ES-I3 (cell line): ENCODE measurements around the gene COPS7A.
A peak's percentile ranks its signal among the peaks of the same experiment; 100 is the strongest.

Experiments
- H3K36me3 ChIP-seq: 2 replicates; pipeline ENCODE4 v1.6.1; 2013; ENCODE audit warnings: mild to moderate bottlenecking, low read length, control low read depth, moderate library complexity; ENCODE audit not compliant: insufficient read depth
- H3K4me1 ChIP-seq: 2 replicates; pipeline ENCODE4 v1.6.1; 2013; ENCODE audit warnings: mild to moderate bottlenecking, control low read depth, low read length; ENCODE audit not compliant: insufficient read depth
- H3K9ac ChIP-seq: 2 replicates; pipeline ENCODE4 v1.6.1; 2013; ENCODE audit warnings: low read depth, mild to moderate bottlenecking, low read length, moderate library complexity
- H3K9me3 ChIP-seq: 2 replicates; pipeline ENCODE4 v1.6.1; 2013; ENCODE audit warnings: mild to moderate bottlenecking, low read length, moderate library complexity; ENCODE audit not compliant: control insufficient read depth, insufficient read depth

The COPS7A gene

GRCh38 chr12:6752167-6752920 is 28.5 kb downstream of the COPS7A start:
- Histone ChIP-seq H3K36me3 (peaks cover 30% of the 10 kb centered on the region), H3K9me3 (no peaks in the 10 kb centered on the region), H3K4me1 (peaks cover 14% of the 10 kb centered on the region), H3K9ac (peak overlapping the region; percentile 96)

- H3K36me3 ChIP-seq: peaks cover 28% of the 10 kb centered on the region
- H3K9me3 ChIP-seq: no peaks in the 10 kb centered on the region
- H3K9ac ChIP-seq: peak within 1 kb of the TSS; percentile 96
- peaks cover 16% of the 10 kb centered on the region for H3K4me1 ChIP-seq
Measured at GRCh38 chr12:6752921-6753771, 29.3 kb downstream of the COPS7A start, which contains the start of gene MLF2. MLF2 (minus strand) TSS chr12:6753141; CDS start chr12:6752334, 807 bp downstream.

- no peak overlapping the region for H3K9ac ChIP-seq
- H3K36me3 ChIP-seq: peaks cover 23% of the 10 kb centered on the region
- H3K9me3 ChIP-seq: no peaks in the 10 kb centered on the region
- peaks cover 19% of the 10 kb centered on the region for H3K4me1 ChIP-seq
Measured at GRCh38 chr12:6753772-6754356, 30.0 kb downstream of the COPS7A start.

GRCh38 chr12:6754411-6754810 is 30.6 kb downstream of the COPS7A start:
- Histone ChIP-seq H3K9ac (no peak overlapping the region), H3K9me3 (no peaks in the 10 kb centered on the region), H3K4me1 (peaks cover 20% of the 10 kb centered on the region), H3K36me3 (peaks cover 20% of the 10 kb centered on the region)

DNA sequence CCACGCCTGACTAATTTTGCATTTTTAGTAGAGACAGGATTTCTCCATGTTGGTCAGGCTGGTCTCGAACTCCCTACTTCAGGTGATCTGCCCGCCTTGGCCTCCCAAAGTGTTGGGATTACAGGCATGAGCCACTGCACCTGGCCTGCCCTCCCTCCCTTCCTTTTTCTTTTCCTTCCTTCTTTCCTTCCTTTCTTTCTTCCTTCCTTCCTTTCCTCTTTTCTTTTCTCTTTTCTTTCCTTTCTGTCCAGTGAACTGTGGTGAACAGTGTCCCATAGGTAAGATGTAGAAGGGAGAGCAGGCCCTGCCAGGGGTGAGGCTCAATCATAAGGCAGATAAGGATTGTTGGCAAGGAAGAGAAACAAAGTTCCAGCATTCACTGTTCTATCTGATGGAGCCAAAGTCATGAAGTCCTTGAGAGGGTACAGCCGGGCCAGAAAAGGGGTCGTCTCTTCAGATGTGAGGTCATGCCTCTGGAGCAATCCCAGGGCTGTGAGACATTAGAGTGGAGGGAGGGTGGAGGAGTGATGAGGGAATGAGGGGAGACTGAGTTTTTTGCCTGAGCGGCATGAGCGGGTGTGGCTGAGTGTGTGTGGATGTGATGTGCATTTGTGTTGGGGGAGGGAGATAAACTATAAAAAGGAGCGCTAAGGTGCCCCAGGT is 33.3 kb downstream of the COPS7A start:
- peaks cover 15% of the 10 kb centered on the region for H3K4me1 ChIP-seq
- H3K36me3 ChIP-seq: no peaks in the 10 kb centered on the region
- H3K9me3 ChIP-seq: no peaks in the 10 kb centered on the region
- no peak overlapping the region for H3K9ac ChIP-seq

- Histone ChIP-seq H3K9ac (no peak overlapping the region), H3K9me3 (no peaks in the 10 kb centered on the region), H3K4me1 (peaks cover 20% of the 10 kb centered on the region), H3K36me3 (no peaks in the 10 kb centered on the region)
Measured at GRCh38 chr12:6758506-6759095, 34.8 kb downstream of the COPS7A start.

GRCh38 chr12:6759741-6760140 is 35.9 kb downstream of the COPS7A start:
- peaks cover 17% of the 10 kb centered on the region for H3K4me1 ChIP-seq
- no peaks in the 10 kb centered on the region for H3K36me3 ChIP-seq
- H3K9ac ChIP-seq: no peak overlapping the region
- H3K9me3 ChIP-seq: no peaks in the 10 kb centered on the region

DNA sequence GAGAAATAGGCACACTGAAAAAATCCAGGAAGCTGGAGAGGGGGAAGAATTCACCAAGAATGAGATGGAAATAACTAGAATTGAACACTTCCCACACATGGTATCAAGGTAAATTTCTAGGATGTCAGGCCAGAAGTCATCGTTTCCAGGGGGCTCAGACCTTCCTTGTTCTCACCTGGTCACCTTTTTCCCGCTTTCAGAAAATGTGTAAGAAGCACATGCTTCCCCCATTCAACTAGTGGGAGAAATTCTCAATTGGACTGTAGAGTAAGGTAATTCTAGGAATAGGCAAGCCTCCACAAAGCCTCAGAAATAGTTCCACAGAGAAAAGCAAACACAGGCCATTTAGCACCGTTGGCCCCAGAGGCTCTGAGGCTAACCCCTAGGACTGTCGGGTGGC is 39.5 kb downstream of the COPS7A start:
- H3K4me1 ChIP-seq: peaks cover 21% of the 10 kb centered on the region
- no peaks in the 10 kb centered on the region for H3K36me3 ChIP-seq
- peak overlapping the region; percentile 36 for H3K9ac ChIP-seq
- H3K9me3 ChIP-seq: no peaks in the 10 kb centered on the region

- peaks cover 22% of the 10 kb centered on the region for H3K4me1 ChIP-seq
- H3K9me3 ChIP-seq: no peaks in the 10 kb centered on the region
- H3K9ac ChIP-seq: peak overlapping the region; percentile 36
- no peaks in the 10 kb centered on the region for H3K36me3 ChIP-seq
Measured at GRCh38 chr12:6764011-6764828, 40.4 kb downstream of the COPS7A start.

DNA sequence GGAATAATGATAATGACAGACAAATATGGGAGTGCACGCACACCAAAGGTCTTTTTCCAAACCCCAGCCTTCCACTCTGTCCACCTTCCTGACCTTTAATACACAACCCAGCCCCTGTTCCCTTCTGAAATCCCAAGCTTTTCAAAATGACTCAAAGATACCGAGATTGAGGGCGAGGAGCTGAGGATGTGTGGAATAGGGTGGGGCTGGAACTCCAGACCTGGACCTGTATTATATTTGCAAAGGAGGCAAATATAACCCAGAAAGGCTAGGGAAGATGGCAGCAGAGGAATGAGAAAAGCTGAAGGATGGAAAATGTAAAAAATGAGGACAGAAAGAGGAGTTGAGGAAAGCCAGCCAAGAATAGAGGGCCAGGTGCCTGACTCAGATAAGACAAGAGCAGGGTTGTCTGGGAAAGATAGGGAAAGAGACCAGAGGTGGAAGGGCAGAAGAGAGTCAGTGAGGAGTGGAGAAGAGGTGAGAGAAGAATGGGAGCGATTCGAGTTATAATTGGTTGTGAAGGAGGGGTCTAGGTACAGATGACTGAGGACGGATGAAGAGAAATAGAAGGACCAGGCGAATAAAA is 41.3 kb downstream of the COPS7A start:
- H3K4me1 ChIP-seq: peaks cover 25% of the 10 kb centered on the region
- no peaks in the 10 kb centered on the region for H3K36me3 ChIP-seq
- H3K9ac ChIP-seq: peak overlapping the region; percentile 83
- H3K9me3 ChIP-seq: no peaks in the 10 kb centered on the region

DNA sequence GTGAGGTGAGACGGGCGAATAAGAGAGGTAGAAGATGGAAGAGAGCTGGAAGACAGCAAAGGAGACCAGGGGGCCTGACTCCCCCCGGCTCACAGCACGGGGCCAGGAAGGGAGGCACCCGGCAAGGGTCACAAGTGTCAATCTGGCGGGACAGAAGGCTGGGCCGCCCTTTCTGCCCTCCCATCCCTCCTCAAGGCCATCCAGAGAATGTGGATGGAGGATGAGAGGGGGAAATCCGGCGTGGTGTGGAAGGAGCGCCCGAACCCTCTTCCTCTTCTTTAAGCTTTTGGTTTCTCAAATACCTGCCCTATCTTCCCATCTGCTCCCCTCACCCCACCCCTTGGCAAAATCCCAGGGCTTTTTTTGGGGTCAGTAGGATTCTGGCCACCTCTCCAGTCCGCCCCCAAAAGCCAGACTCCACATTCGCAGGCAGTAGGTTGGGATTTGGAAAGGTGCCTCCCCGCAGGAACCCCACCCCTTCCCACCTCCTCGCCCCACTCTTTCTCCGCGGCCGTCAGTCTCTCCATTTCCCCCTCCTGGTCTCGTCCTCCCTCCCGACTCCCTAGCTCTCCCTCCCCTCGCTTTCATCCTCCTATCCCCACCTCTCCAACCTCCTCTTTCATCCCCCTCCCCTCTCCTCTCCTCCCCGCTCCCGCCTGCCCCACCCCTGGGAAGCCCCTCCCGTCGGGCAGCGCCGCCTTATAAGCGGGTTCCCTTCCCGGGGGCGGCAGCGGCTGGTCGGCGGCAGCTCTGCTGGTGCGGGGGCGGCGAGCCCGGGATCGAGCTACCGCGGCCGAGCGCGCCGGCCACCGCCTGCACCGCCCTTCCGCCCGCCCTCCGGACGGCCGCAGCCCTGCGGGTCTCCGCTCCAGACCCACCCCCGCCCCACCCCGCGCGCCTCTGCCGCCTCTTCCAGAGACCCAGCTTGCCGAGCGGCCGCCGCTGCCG is 42.1 kb downstream of the COPS7A start, which contains the start of gene PTMS:
TSS of gene PTMS (plus strand) at position 730 of the 948 bp plus-strand sequence. CDS start 343 bp downstream, outside the sequence.
- peaks cover 25% of the 10 kb centered on the region for H3K4me1 ChIP-seq
- peak within 1 kb of the TSS; percentile 83 for H3K9ac ChIP-seq
- no peaks in the 10 kb centered on the region for H3K36me3 ChIP-seq
- H3K9me3 ChIP-seq: no peaks in the 10 kb centered on the region

DNA sequence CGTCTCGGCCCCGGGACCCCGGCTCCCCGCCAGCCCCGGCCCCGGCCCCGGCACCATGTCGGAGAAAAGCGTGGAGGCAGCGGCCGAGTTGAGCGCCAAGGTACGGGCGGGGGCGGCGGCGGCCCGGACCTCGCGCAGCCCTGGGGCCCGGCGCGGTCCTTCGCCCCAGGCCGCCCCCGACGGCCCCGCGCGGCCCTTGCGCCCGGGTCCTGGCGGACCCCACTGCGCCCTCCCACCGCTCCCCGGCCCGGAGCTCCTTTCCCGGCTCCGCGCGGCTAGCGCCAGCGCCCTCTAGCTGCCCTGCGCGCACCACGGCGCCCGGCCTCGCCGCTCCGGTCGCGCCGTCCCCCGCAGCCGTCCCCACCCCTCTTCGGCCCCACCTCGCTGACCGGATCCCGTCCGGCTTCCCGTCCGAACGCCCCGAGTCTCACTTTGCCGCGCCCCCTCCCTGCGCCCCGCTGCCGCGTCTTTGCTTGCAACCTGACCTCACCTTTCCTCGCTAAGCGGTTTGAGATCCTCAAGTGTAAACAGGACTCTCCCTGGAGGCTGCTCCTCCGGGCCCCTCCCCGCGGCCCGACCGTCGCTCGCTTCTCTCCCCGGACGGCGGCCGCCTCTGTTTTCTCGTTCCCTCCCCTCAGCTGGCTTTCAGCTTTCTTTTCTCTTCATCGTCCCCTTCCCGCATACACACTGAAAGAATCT is 43.0 kb downstream of the COPS7A start:
- H3K9me3 ChIP-seq: no peaks in the 10 kb centered on the region
- peak overlapping the region; percentile 83 for H3K9ac ChIP-seq
- peaks cover 25% of the 10 kb centered on the region for H3K4me1 ChIP-seq
- no peaks in the 10 kb centered on the region for H3K36me3 ChIP-seq
